ENCODE results near the gene LIPA. TPM values are rescaled to one million over a fixed set of nuclear protein-coding genes. Genes with fewer than 3 reads are reported as not detected.

The LIPA gene
- total and polyA plus RNA-seq, 9 of the 15 experiments (the other 6 are each of a cell fraction or from before 2014, with no cell fraction given), result 0.07 to 0.40 (median 0.15) TPM; not detected in 1

DNA sequence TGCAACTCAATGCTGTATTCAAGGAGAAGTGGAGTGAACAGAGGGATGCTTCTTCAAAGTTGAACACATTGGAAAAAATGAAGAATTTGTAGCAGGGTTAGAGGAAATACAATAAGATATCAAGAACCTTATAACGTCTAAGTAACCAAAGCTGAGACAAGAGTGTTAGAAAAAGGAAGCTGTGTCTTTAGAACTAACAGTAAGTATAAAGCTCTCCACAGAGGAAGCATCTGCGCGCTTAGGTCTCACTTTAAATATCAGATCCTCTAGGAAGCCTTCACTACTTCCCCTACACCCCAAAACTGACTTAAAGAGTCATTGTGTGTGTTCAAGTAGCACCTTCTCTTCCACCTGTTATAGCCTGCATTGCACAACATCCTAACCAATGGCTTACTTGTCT is 87.5 kb downstream of the LIPA start (continued):
- TF ChIP-seq, protein P1, sequence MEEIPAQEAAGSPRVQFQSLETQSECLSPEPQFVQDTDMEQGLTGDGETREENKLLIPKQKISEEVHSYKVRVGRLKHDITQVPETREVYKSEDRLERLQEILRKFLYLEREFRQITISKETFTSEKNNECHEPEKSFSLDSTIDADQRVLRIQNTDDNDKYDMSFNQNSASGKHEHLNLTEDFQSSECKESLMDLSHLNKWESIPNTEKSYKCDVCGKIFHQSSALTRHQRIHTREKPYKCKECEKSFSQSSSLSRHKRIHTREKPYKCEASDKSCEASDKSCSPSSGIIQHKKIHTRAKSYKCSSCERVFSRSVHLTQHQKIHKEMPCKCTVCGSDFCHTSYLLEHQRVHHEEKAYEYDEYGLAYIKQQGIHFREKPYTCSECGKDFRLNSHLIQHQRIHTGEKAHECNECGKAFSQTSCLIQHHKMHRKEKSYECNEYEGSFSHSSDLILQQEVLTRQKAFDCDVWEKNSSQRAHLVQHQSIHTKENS (CRISPR knock-in tag; IDR thresholded peaks at IDR 0.05), result no peak
- TF ChIP-seq ZFX (CRISPR knock-in tag; IDR thresholded peaks at IDR 0.05), result no peak

Other genes starting within 250 kb of the LIPA start
- gene CH25H, start 44.5 kb downstream of the LIPA start, total RNA-seq (2014; rRNA removed), result not detected in 2 replicates
- gene CH25H, start 44.5 kb downstream of the LIPA start, total RNA-seq (2014; rRNA removed; fragmentation: Illumina TruSeq; extraction: Trizol), result not detected in 2 replicates
- gene CH25H, start 44.5 kb downstream of the LIPA start, total RNA-seq (2015; rRNA removed; fragmentation: Illumina TruSeq; extraction: Trizol), result not detected in 2 replicates
- gene CH25H, start 44.5 kb downstream of the LIPA start, total RNA-seq (2021), result not detected in 2 replicates
- gene CH25H, start 44.5 kb downstream of the LIPA start, polyA plus RNA-seq (2011; rRNA removed), result not detected in 2 replicates
- gene CH25H, start 44.5 kb downstream of the LIPA start, polyA plus RNA-seq (2014; fragmentation: Illumina TruSeq; extraction: Trizol), result not detected in 2 replicates
- gene CH25H, start 44.5 kb downstream of the LIPA start, polyA plus RNA-seq (2014; fragmentation: Nextera tagmentation; extraction: Ambion mirVana), result not detected
- not detected in 2 replicates for gene CH25H, start 44.5 kb downstream of the LIPA start, polyA plus RNA-seq (2014; rRNA removed)
- 0.09 TPM in 1 of 2 replicates, not detected in the other for gene IFIT2, start 50.3 kb upstream of the LIPA start, total RNA-seq (2014; rRNA removed)
- 0.10 and 0.18 TPM in 2 replicates for gene IFIT2, start 50.3 kb upstream of the LIPA start, total RNA-seq (2014; rRNA removed; fragmentation: Illumina TruSeq; extraction: Trizol)
- gene IFIT2, start 50.3 kb upstream of the LIPA start, total RNA-seq (2015; rRNA removed; fragmentation: Illumina TruSeq; extraction: Trizol), result 0.25 and 0.26 TPM in 2 replicates
- gene IFIT2, start 50.3 kb upstream of the LIPA start, total RNA-seq (2021), result 0.11 TPM in 2 replicates
- 0.03 TPM in 1 of 2 replicates, not detected in the other for gene IFIT2, start 50.3 kb upstream of the LIPA start, polyA plus RNA-seq (2011; rRNA removed)
- 0.03 and 0.08 TPM in 2 replicates for gene IFIT2, start 50.3 kb upstream of the LIPA start, polyA plus RNA-seq (2014; fragmentation: Illumina TruSeq; extraction: Trizol)
- gene IFIT2, start 50.3 kb upstream of the LIPA start, polyA plus RNA-seq (2014; fragmentation: Nextera tagmentation; extraction: Ambion mirVana), result under 1 TPM; 0.08 to 0.14 TPM
- 0.09 TPM in 1 of 2 replicates, not detected in the other for gene IFIT2, start 50.3 kb upstream of the LIPA start, polyA plus RNA-seq (2014; rRNA removed)
- 0.59 and 1.0 TPM in 2 replicates for gene IFIT3, start 76.2 kb upstream of the LIPA start, total RNA-seq (2014; rRNA removed)
- 1.2 and 1.4 TPM in 2 replicates for gene IFIT3, start 76.2 kb upstream of the LIPA start, total RNA-seq (2014; rRNA removed; fragmentation: Illumina TruSeq; extraction: Trizol)
- 1.7 and 2.2 TPM in 2 replicates for gene IFIT3, start 76.2 kb upstream of the LIPA start, total RNA-seq (2015; rRNA removed; fragmentation: Illumina TruSeq; extraction: Trizol)
- 0.69 TPM in 2 replicates for gene IFIT3, start 76.2 kb upstream of the LIPA start, total RNA-seq (2021)
- gene IFIT3, start 76.2 kb upstream of the LIPA start, polyA plus RNA-seq (2011; rRNA removed), result 0.35 and 0.55 TPM in 2 replicates
- gene IFIT3, start 76.2 kb upstream of the LIPA start, polyA plus RNA-seq (2014; fragmentation: Illumina TruSeq; extraction: Trizol), result 0.84 and 1.1 TPM in 2 replicates
- gene IFIT3, start 76.2 kb upstream of the LIPA start, polyA plus RNA-seq (2014; fragmentation: Nextera tagmentation; extraction: Ambion mirVana), result under 1 TPM; 0.23 to 0.83 TPM
- 0.58 and 0.77 TPM in 2 replicates for gene IFIT3, start 76.2 kb upstream of the LIPA start, polyA plus RNA-seq (2014; rRNA removed)
- not detected in 2 replicates for gene IFIT1B, start 126.3 kb upstream of the LIPA start, total RNA-seq (2014; rRNA removed)
- gene IFIT1B, start 126.3 kb upstream of the LIPA start, total RNA-seq (2014; rRNA removed; fragmentation: Illumina TruSeq; extraction: Trizol), result not detected in 2 replicates
- not detected in 2 replicates for gene IFIT1B, start 126.3 kb upstream of the LIPA start, total RNA-seq (2015; rRNA removed; fragmentation: Illumina TruSeq; extraction: Trizol)
- gene IFIT1B, start 126.3 kb upstream of the LIPA start, total RNA-seq (2021), result not detected in 2 replicates
- gene IFIT1B, start 126.3 kb upstream of the LIPA start, polyA plus RNA-seq (2011; rRNA removed), result not detected in 2 replicates
- gene IFIT1B, start 126.3 kb upstream of the LIPA start, polyA plus RNA-seq (2014; fragmentation: Illumina TruSeq; extraction: Trizol), result not detected in 2 replicates
- not detected for gene IFIT1B, start 126.3 kb upstream of the LIPA start, polyA plus RNA-seq (2014; fragmentation: Nextera tagmentation; extraction: Ambion mirVana)
- not detected in 2 replicates for gene IFIT1B, start 126.3 kb upstream of the LIPA start, polyA plus RNA-seq (2014; rRNA removed)
- 0.09 TPM in 1 of 2 replicates, not detected in the other for gene IFIT1, start 140.8 kb upstream of the LIPA start, total RNA-seq (2014; rRNA removed)
- gene IFIT1, start 140.8 kb upstream of the LIPA start, total RNA-seq (2014; rRNA removed; fragmentation: Illumina TruSeq; extraction: Trizol), result 0.13 and 0.18 TPM in 2 replicates
- gene IFIT1, start 140.8 kb upstream of the LIPA start, total RNA-seq (2015; rRNA removed; fragmentation: Illumina TruSeq; extraction: Trizol), result 0.23 and 0.40 TPM in 2 replicates
- gene IFIT1, start 140.8 kb upstream of the LIPA start, total RNA-seq (2021), result 0.09 and 0.25 TPM in 2 replicates
- gene IFIT1, start 140.8 kb upstream of the LIPA start, polyA plus RNA-seq (2011; rRNA removed), result 0.06 and 0.07 TPM in 2 replicates
- 0.10 and 0.18 TPM in 2 replicates for gene IFIT1, start 140.8 kb upstream of the LIPA start, polyA plus RNA-seq (2014; fragmentation: Illumina TruSeq; extraction: Trizol)
- gene IFIT1, start 140.8 kb upstream of the LIPA start, polyA plus RNA-seq (2014; fragmentation: Nextera tagmentation; extraction: Ambion mirVana), result under 1 TPM; 0.18 TPM
- gene IFIT1, start 140.8 kb upstream of the LIPA start, polyA plus RNA-seq (2014; rRNA removed), result 0.03 TPM in 1 of 2 replicates, not detected in the other
- 0.05 TPM in 1 of 2 replicates, not detected in the other for gene IFIT5, start 162.8 kb upstream of the LIPA start, total RNA-seq (2014; rRNA removed)
- gene IFIT5, start 162.8 kb upstream of the LIPA start, total RNA-seq (2014; rRNA removed; fragmentation: Illumina TruSeq; extraction: Trizol), result not detected in 2 replicates
- gene IFIT5, start 162.8 kb upstream of the LIPA start, total RNA-seq (2015; rRNA removed; fragmentation: Illumina TruSeq; extraction: Trizol), result not detected in 2 replicates
- 0.07 and 0.11 TPM in 2 replicates for gene IFIT5, start 162.8 kb upstream of the LIPA start, total RNA-seq (2021)
- not detected in 2 replicates for gene IFIT5, start 162.8 kb upstream of the LIPA start, polyA plus RNA-seq (2011; rRNA removed)
- not detected in 2 replicates for gene IFIT5, start 162.8 kb upstream of the LIPA start, polyA plus RNA-seq (2014; fragmentation: Illumina TruSeq; extraction: Trizol)
- under 1 TPM; 0.04 to 0.11 TPM for gene IFIT5, start 162.8 kb upstream of the LIPA start, polyA plus RNA-seq (2014; fragmentation: Nextera tagmentation; extraction: Ambion mirVana)
- not detected in 2 replicates for gene IFIT5, start 162.8 kb upstream of the LIPA start, polyA plus RNA-seq (2014; rRNA removed)

All from K562 (cell line).